Vagina (tissue), 2 donors: ENCODE measurements around the gene ZNF841.
"Not testable (repeated sequence)": the region's sequence is repeated elsewhere in the genome, so short reads cannot be mapped to it uniquely, and the experiment has no call there.

Experiments
- POLR2A ChIP-seq, 2 donors: fragments of 450-650 bp; IDR thresholded peaks; one replicate each; pipeline ENCODE4 v1.6.1; 2017; ENCODE audit warnings: antibody characterized with exemption in 2 of 2, mild to moderate bottlenecking in 2 of 2, moderate library complexity in 2 of 2
- POLR2AphosphoS5 ChIP-seq, 2 donors: sonication (generic); formaldehyde crosslinking; IDR thresholded peaks; one replicate each; pipeline ENCODE4 v1.9.0; 2017; ENCODE audit warnings: antibody characterized with exemption in 2 of 2, mild to moderate bottlenecking in 2 of 2, low read depth in 1 of 2; ENCODE audit not compliant: insufficient read depth in 1 of 2
- TF ChIP-seq, protein P1 (sequence below), 3 experiments: fragments of 450-650 bp in 2 of 3; fragments of 200-600 bp in 1 of 3; sonication (generic) in 1 of 3; IDR thresholded peaks; one replicate each; pipeline ENCODE4 v1.5.1; 2017 to 2019; ENCODE audit warnings: antibody characterized with exemption in 3 of 3, mild to moderate bottlenecking in 2 of 3, moderate library complexity in 2 of 3

DNA sequence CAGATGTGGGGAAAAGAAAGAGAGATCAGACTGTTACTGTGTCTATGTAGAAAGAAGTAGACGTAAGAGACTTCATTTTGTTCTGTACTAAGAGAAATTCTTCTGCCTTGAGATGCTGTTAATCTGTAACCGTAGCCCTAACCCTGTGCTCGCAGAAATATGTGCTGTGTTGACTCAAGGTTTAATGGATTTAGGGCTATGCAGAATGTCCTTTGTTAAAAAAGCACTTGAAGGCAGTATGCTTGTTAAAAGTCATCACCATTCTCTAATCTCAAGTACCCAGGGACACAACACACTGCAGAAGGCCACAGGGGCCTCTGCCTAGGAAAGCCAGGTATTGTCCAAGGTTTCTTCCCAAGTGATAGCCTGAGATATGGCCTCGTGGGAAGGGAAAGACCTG is 71.1 kb downstream of the ZNF841 start:
- TF ChIP-seq POLR2AphosphoS5 (IDR thresholded peaks at IDR 0.05; ENCODE audit: insufficient read depth in 1 of 2, low read depth in 1 of 2); POLR2A (IDR thresholded peaks at IDR 0.05): not testable (repeated sequence)
- TF ChIP-seq, protein P1, sequence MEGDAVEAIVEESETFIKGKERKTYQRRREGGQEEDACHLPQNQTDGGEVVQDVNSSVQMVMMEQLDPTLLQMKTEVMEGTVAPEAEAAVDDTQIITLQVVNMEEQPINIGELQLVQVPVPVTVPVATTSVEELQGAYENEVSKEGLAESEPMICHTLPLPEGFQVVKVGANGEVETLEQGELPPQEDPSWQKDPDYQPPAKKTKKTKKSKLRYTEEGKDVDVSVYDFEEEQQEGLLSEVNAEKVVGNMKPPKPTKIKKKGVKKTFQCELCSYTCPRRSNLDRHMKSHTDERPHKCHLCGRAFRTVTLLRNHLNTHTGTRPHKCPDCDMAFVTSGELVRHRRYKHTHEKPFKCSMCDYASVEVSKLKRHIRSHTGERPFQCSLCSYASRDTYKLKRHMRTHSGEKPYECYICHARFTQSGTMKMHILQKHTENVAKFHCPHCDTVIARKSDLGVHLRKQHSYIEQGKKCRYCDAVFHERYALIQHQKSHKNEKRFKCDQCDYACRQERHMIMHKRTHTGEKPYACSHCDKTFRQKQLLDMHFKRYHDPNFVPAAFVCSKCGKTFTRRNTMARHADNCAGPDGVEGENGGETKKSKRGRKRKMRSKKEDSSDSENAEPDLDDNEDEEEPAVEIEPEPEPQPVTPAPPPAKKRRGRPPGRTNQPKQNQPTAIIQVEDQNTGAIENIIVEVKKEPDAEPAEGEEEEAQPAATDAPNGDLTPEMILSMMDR (IDR thresholded peaks at IDR 0.05) = not testable (repeated sequence)
